Small intestine (tissue), 7 donors: ENCODE data around the gene ZNF410. TPM values are rescaled to one million over a fixed set of nuclear protein-coding genes. Genes with fewer than 3 reads are reported as not detected.
A peak's percentile ranks its signal among the peaks of the same experiment; 100 is the strongest.

Source experiments
- DNase-seq, 2 donors: peaks; one replicate each; pipeline versions ENCODE4 v3.0.0 to v3.0.0-alpha.2; 2013
- FAIRE-seq: peaks from 2 replicates; lab custom pipeline; 2012; peaks lifted over from hg19 to GRCh38; lab: Jason Lieb, UNC
- H3K27ac ChIP-seq, 3 donors: one replicate each; pipeline ENCODE4 v1.5.1; 2013; ENCODE audit warnings: low read length in 2 of 3, mild to moderate bottlenecking in 2 of 3, control low read depth in 1 of 3, inconsistent platforms in 1 of 3, low read depth in 1 of 3, moderate library complexity in 1 of 3
- H3K27me3 ChIP-seq, 3 donors: one replicate each; pipeline ENCODE4 v1.6.1; 2013; ENCODE audit warnings: low read length in 3 of 3, inconsistent platforms in 1 of 3; ENCODE audit not compliant: control insufficient read depth in 3 of 3, insufficient read depth in 3 of 3
- H3K36me3 ChIP-seq, 3 donors: one replicate each; pipeline ENCODE4 v1.6.1; 2013; ENCODE audit warnings: low read length in 3 of 3, inconsistent platforms in 1 of 3, low read depth in 1 of 3, mild to moderate bottlenecking in 1 of 3, moderate library complexity in 1 of 3; ENCODE audit not compliant: control insufficient read depth in 3 of 3, insufficient read depth in 2 of 3
- H3K4me1 ChIP-seq, 3 donors: one replicate each; pipeline ENCODE4 v1.6.1; 2013; ENCODE audit warnings: low read length in 2 of 3, inconsistent platforms in 1 of 3, low read depth in 1 of 3, mild to moderate bottlenecking in 1 of 3, moderate library complexity in 1 of 3; ENCODE audit not compliant: control insufficient read depth in 3 of 3, insufficient read depth in 2 of 3
- H3K4me3 ChIP-seq, 3 donors: one replicate each; pipeline ENCODE4 v1.5.1; 2013; ENCODE audit warnings: low read length in 3 of 3, control low read depth in 1 of 3, inconsistent platforms in 1 of 3, low read depth in 1 of 3, mild to moderate bottlenecking in 1 of 3, moderate library complexity in 1 of 3
- H3K9me3 ChIP-seq, 2 donors: one replicate each; pipeline ENCODE4 v1.6.1; 2013; ENCODE audit warnings: low read depth in 1 of 2, low read length in 1 of 2; ENCODE audit not compliant: control insufficient read depth in 2 of 2, insufficient read depth in 1 of 2
- WGBS, 3 donors: extraction: QIAGEN DNeasy Blood & Tissue Kit; methylation state at CpG; one replicate each; pipeline ENCODE4 v1.1.7; 2013; 5-methylcytosine and 5-hydroxymethylcytosine counted together
- polyA plus RNA-seq, 4 donors: library from polyadenylated mRNA; stranded (reverse) in 3 of 4; unstranded in 1 of 4; fragments of 200-250 nt in 3 of 4; fragments of 120-200 nt in 1 of 4; gene quantifications; one replicate each; pipeline versions ENCODE4 v1.2.1 to v1.2.3, GENCODE V29; 2013
- donor health status: healthy with polysubstance abuse.
- donor health status: control.
- donor health status: control.
- donor health status: Bipolar disorder and iron deficiency.
- donor health status: healthy.

ZNF410 gene
- polyA plus RNA-seq, 4 donors: 30.7 to 50.1 (median 36.7) TPM

DNA sequence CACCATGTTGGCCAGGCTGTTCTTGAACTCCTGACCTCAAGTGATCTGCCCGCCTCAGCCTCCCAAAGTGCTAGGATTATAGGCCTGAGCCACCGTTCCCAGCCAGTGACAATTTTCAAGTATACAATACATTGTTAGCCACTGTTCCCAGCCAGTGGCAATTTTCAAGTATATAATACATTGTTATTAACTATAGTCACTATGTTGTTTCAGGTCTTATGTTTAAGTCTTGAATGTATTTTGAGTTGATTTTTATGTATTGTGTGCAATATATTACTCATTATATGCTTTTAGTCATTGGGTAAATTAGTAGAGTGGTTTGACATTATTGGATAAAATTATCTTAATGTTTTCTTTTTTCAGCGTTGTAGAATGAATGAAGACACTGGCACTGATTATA, 13.0 kb upstream of the ZNF410 start:
- Histone ChIP-seq H3K4me1 (no peaks in the 10 kb centered on the region), H3K27me3 (no peaks in the 10 kb centered on the region), H3K36me3 (peaks cover 0 to 1% (median 0%) of the 10 kb centered on the region in 3 donors), H3K4me3 (no peak overlapping the region), H3K9me3 (no peaks in the 10 kb centered on the region), H3K27ac (no peak overlapping the region)
- WGBS, 3 donors: 74 to 88% (median 79%) methylated on average over 3 of the region's 3 CpGs
- FAIRE-seq (no peak), DNase-seq (no peak)

DNA sequence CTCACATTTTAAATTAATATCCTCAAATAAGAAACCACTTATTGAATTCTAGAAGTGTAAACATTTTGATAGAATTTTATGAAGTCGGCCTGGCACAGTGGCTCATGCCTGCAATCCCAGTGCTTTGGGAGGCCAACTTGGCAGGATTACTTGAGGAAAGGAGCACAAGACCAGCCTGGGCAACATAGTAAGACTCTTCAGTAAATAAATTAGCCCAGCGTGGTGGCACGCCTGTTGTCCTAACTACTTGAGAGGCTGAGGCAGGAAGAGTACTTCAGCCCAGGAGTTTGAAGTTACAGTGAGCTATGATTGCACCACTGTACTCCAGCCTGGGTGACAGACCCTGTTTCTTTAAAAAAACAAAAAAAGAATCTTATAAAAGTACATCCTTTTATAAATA, 8.9 kb upstream of the ZNF410 start:
- no peak for DNase-seq
- no peak for FAIRE-seq
- no peaks in the 10 kb centered on the region for H3K9me3 ChIP-seq
- H3K27me3 ChIP-seq: no peaks in the 10 kb centered on the region
- H3K4me1 ChIP-seq: no peaks in the 10 kb centered on the region
- H3K36me3 ChIP-seq: peaks cover 0 to 1% (median 0%) of the 10 kb centered on the region in 3 donors
- no peak overlapping the region for H3K4me3 ChIP-seq
- WGBS, 3 donors: 84 to 94% (median 88%) methylated on average over 3 of the region's 3 CpGs
- no peak overlapping the region for H3K27ac ChIP-seq

DNA sequence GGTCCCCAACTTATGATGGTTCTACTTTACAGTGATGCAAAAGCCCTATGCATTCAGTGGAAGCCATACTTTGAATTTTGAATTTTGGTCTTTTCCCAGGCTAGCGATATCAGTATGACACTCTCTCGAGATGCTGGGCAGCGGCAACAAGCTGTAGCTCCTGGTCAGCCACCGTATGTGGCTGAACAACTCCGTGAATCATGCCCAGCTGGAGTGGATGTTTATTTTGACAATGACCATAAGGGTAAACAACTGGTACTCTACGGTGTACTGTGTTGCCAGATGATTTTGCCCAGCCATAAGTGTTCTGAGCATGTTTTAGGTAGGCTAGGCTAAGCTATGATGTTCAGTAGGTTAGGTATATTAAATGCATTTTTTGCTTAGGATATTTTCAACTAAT, 8.2 kb upstream of the ZNF410 start:
- no peak for FAIRE-seq
- no peak for DNase-seq
- Histone ChIP-seq H3K27ac (no peak overlapping the region), H3K27me3 (no peaks in the 10 kb centered on the region), H3K9me3 (no peaks in the 10 kb centered on the region), H3K36me3 (peaks cover 0 to 1% (median 0%) of the 10 kb centered on the region in 3 donors), H3K4me3 (no peak overlapping the region), H3K4me1 (no peaks in the 10 kb centered on the region)
- WGBS, 3 donors: 86 to 92% (median 89%) methylated on average over 6 of the region's 6 CpGs

DNA sequence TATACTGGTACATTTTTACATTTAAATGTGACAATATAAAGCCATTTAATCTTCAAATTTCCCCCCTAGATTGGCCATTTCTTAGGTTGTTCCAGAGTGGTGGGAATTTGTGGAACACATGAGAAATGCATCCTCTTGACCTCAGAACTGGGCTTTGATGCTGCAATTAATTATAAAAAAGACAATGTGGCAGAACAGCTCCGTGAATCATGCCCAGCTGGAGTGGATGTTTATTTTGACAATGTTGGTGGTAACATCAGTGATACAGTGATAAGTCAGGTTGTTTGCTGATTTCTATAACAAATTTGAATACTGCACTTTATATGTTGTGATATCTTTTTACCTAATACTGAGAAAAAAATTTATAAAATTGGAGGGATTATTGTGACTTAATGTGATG, 7.6 kb upstream of the ZNF410 start:
- H3K9me3 ChIP-seq: no peaks in the 10 kb centered on the region
- no peak for DNase-seq
- 68 to 81% (median 81%) methylated on average over 1 of the region's 1 CpG for WGBS, 3 donors
- no peaks in the 10 kb centered on the region for H3K27me3 ChIP-seq
- H3K36me3 ChIP-seq: peaks cover 0 to 1% (median 0%) of the 10 kb centered on the region in 3 donors
- H3K4me1 ChIP-seq: no peaks in the 10 kb centered on the region
- FAIRE-seq: no peak
- no peak overlapping the region for H3K27ac ChIP-seq
- no peak overlapping the region for H3K4me3 ChIP-seq

DNA sequence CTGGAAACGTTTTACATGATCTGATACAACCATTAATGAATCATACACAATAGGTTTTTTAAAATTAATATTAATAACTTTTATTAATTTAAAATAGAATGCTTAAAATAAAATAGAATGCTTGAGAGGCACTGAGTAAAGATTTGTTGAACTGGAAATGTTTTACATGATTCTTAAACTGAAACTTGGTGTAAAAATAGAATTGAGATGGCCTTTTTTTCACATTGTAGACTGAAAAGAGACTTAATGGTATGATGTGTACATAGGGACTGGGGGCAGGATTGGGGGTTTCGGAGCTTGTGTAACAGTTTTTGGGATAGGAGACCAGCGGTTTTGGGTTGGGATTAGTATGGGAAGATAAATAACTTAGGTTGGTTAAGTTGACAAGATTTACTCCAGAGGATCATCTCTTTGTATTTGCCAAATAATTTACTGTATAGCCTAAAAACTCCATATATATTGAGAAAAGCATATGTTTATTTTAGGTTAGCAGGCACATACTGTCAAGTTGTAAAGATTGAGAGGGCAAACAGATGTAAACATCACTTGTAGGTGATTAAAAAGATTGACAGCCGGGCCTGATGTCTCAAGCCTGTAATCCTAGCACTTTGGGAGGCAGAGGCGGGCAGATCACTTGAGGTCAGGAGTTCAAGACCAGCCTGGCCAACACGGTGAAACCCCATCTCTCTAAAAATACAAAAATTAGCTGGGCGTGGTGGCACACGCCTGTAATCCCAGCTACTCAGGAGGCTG, 2.0 kb upstream of the ZNF410 start:
- no peaks in the 10 kb centered on the region for H3K36me3 ChIP-seq
- H3K9me3 ChIP-seq: no peaks in the 10 kb centered on the region
- 74 to 80% (median 76%) methylated on average over 8 of the region's 8 CpGs for whole genome bisulfite sequencing, 3 donors
- peaks cover 0 to 6% (median 4%) of the 10 kb centered on the region in 3 donors for H3K4me1 ChIP-seq
- DNase-seq (no peak), FAIRE-seq (peak; percentile 62)
- no peak overlapping the region for H3K4me3 ChIP-seq
- H3K27ac ChIP-seq: no peak overlapping the region
- H3K27me3 ChIP-seq: no peaks in the 10 kb centered on the region

DNA sequence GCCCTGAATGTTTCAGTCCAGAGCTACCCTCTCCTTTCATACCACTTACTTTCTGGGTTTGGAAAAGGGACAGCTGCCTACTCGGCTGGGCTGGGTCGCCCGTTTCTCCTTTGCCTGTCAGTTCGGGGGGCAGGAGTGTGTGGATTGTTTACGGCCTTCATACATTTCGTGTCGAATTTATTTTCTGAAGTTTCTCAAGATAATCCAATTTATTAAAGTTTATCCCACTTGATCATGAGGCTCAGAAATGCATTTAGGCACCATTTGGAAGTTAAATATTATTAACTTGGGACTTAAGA, 608 bp downstream of the ZNF410 start:
- FAIRE-seq: no peak
- H3K27ac ChIP-seq: peak overlapping the region; percentile 91 to 95 (median 93)
- H3K36me3 ChIP-seq: peaks cover 0 to 1% (median 0%) of the 10 kb centered on the region in 3 donors
- no peaks in the 10 kb centered on the region for H3K27me3 ChIP-seq
- H3K4me1 ChIP-seq: peaks cover 0 to 6% (median 4%) of the 10 kb centered on the region in 3 donors
- H3K4me3 ChIP-seq: peak overlapping the region; percentile 80 to 95 (median 93)
- no peaks in the 10 kb centered on the region for H3K9me3 ChIP-seq
- DNase-seq: no peak
- WGBS, 3 donors: 0 to 1% (median 1%) methylated on average over 7 of the region's 7 CpGs

DNA sequence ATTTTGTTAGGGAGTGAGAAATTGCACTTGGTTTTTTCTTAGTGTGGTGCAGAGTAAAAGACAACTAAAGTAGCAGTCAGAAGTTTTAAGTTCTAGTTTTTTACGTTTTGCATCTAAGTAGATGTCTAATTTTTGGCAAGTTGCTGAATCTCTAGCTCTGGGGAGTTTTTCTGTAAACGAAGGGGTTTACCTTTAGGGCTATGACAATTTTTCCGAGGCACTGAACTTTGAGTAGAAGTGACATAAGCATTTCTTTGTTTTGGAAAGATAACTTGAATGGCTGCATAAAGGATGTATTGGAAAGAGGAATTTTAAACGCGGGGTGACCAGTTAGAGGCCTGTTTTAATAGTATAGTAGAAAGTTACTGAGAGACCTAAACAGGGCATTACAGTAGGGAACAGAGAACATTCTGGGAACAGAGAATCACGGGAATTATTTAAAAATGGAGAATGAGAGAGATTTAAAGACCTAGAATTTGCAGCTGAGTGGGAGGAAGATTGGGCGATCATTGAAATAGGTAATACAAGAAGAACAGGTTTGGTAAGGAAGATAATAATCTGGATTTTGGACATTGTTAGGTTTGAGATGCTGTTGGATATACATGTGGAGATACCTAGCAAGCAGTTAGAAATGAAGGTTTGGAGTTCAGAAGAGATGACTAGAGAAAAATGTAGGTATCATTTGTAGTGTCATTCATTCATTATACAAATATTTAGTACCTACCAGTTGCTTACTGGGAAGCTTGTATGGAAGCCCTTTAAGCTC, 1.2 kb downstream of the ZNF410 start:
- WGBS, 3 donors: 8 to 25% (median 12%) methylated on average over 7 of the region's 7 CpGs
- Histone ChIP-seq H3K36me3 (peaks cover 0 to 4% (median 1%) of the 10 kb centered on the region in 3 donors), H3K4me1 (peaks cover 0 to 6% (median 4%) of the 10 kb centered on the region in 3 donors), H3K27ac (peak overlapping the region in 1 of 3 donors; percentile 91), H3K4me3 (peak overlapping the region; percentile 80 to 95 (median 93)), H3K9me3 (no peaks in the 10 kb centered on the region), H3K27me3 (no peaks in the 10 kb centered on the region)
- DNase-seq: peak; percentile 8 to 13
- FAIRE-seq: no peak

DNA sequence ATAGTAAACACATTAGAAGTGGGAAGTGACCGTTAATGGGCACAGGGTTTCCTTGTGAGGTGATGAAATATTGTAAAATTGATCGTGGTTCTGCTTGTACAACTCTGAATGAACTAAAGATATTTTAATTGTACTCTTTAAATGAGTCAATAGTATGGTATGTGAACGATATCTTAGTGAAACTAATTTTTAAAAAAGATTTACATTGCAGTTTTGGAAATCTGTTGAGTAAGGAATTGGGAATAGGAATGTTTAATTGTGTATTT, 1.7 kb downstream of the ZNF410 start:
- FAIRE-seq (no peak), DNase-seq (peak; percentile 3 to 8)
- Histone ChIP-seq H3K4me1 (peaks cover 0 to 6% (median 4%) of the 10 kb centered on the region in 3 donors), H3K4me3 (no peak overlapping the region), H3K36me3 (peaks cover 0 to 4% (median 1%) of the 10 kb centered on the region in 3 donors), H3K27me3 (no peaks in the 10 kb centered on the region), H3K9me3 (no peaks in the 10 kb centered on the region), H3K27ac (no peak overlapping the region)
- WGBS, 3 donors: 15 to 32% (median 17%) methylated on average over 3 of the region's 3 CpGs
